Activated T-cell treated with anti-CD3 and anti-CD28 coated beads, Interleukin-2, amount 50 U/mL, for 72 hours (primary cell): Measurements from ENCODE around the gene GPN1. TPM values are rescaled to one million over a fixed set of nuclear protein-coding genes. Genes with fewer than 3 reads are reported as not detected.

Experiments used
- ATAC-seq, 2 donors: fragments of 150-1000 bp; cut with Tn5 transposase; replicated peaks in 1 of 2; 2 replicates each; pipeline ENCODE4 v1.10.0; 2021; ENCODE audit warnings: moderate library complexity in 2 of 2, mild to moderate bottlenecking in 1 of 2
- DNase-seq, 2 donors: peaks; one replicate each; pipeline ENCODE4 v3.0.0; 2021 to 2022; ENCODE audit warnings: mixed read lengths in 1 of 2
- H3K27ac Mint-ChIP-seq: one replicate; pipeline ENCODE4 v1.8.0; 2022; ENCODE audit warnings: mild to moderate bottlenecking, moderate library complexity, mixed read lengths
- H3K27me3 Mint-ChIP-seq: one replicate; pipeline ENCODE4 v1.8.0; 2022; ENCODE audit warnings: low read depth, mixed read lengths
- H3K36me3 Mint-ChIP-seq, 2 donors: one replicate each; pipeline ENCODE4 v1.8.0; 2022; ENCODE audit warnings: mixed read lengths in 2 of 2, mild to moderate bottlenecking in 1 of 2; ENCODE audit not compliant: insufficient read depth in 2 of 2
- H3K4me1 Mint-ChIP-seq: one replicate; pipeline ENCODE4 v1.8.0; 2022; ENCODE audit warnings: low read depth, mixed read lengths
- H3K4me3 Mint-ChIP-seq, 2 donors: one replicate each; pipeline ENCODE4 v1.8.0; 2022; ENCODE audit warnings: mild to moderate bottlenecking in 2 of 2, mixed read lengths in 2 of 2, moderate library complexity in 2 of 2
- H3K9me3 Mint-ChIP-seq, 2 donors: one replicate each; pipeline ENCODE4 v1.8.0; 2022; ENCODE audit warnings: mixed read lengths in 2 of 2
- total RNA-seq, 2 donors: library from RNA; stranded (reverse); gene quantifications; one replicate each; pipeline ENCODE4 v1.2.3, GENCODE V29; 2022

GPN1 gene
- total RNA-seq, 2 donors from 2014 or later, result 43.6 to 45.9 TPM

DNA sequence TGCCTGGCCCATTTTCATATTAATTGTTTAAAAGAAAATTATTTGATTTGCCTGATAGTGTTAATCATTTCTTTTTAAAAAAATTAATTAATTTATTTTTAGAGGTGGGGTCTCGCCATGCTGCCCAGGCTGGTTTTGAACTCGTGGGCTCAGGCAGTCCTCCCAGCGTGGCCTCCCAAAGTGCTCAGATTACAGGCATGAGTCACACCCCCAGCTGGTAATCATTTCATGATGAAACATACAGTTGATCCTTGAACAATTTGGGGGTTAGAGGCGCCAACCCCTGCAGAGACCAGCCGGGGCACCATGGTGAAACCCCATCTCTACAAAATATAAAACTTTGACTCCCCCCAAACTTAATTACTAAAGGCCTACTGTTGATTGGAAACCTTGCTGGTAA, 7.9 kb downstream of the GPN1 start:
- Mint-ChIP-seq H3K27me3 (no peaks in the 10 kb centered on the region), H3K27ac (no peak overlapping the region), H3K4me3 (no peak overlapping the region), H3K36me3 (peaks cover 19 to 44% of the 10 kb centered on the region in 2 donors), H3K9me3 (no peaks in the 10 kb centered on the region), H3K4me1 (peaks cover 34% of the 10 kb centered on the region)
- ATAC-seq, result no peak
- peak; percentile 17 to 37 for DNase-seq

DNA sequence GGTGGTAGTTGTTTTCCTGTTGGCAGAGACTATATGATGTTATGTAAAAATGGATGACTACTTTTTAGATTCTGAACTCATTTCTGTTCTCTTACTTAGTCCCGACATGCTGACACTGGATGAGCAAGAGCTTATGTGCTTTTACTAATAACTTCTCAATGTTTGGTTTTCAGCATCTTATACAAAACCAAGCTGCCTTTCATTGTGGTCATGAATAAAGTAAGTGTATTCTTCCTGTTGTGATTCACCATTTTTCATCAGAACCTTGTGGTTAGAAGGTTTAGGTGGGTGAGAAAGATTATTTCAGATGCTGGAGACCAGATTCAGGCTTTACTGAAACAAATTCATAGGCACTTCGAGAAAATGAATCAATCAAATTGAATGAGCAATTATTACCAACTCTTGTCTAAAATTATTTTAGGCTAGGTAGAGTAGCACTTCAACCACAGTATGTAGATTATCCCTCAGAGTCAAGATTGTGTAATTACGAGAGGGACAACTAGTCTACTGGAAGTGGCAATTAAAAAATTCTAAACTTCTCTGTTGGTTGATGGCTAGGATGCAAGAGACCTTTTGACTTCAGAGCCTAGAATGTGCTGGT, 9.3 kb downstream of the GPN1 start:
- peak overlapping the region; percentile 96 for H3K27ac Mint-ChIP-seq
- H3K27me3 Mint-ChIP-seq, result no peaks in the 10 kb centered on the region
- DNase-seq (peak; percentile 25 to 43), ATAC-seq (peak; percentile 87)
- H3K36me3 Mint-ChIP-seq, result peaks cover 17 to 43% of the 10 kb centered on the region in 2 donors
- H3K4me3 Mint-ChIP-seq, result peak overlapping the region; percentile 70 to 88
- no peaks in the 10 kb centered on the region for H3K9me3 Mint-ChIP-seq
- peaks cover 34% of the 10 kb centered on the region for H3K4me1 Mint-ChIP-seq

DNA sequence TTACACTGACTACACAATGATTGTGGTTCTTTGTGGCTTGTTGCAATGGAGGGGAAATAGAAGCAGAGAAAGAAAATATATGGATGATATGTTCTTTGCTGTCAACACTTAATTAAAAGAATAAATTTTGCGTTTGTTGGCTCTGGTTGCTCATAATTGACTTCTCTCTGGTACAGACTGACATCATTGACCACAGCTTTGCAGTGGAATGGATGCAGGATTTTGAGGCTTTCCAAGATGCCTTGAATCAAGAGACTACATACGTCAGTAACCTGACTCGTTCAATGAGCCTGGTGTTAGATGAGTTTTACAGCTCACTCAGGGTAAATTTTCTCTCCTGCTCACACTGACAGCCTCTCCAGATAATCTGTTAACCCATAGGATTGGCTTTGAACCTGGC, 9.9 kb downstream of the GPN1 start:
- peaks cover 17 to 43% of the 10 kb centered on the region in 2 donors for H3K36me3 Mint-ChIP-seq
- no peaks in the 10 kb centered on the region for H3K27me3 Mint-ChIP-seq
- no peaks in the 10 kb centered on the region for H3K9me3 Mint-ChIP-seq
- peak overlapping the region; percentile 70 to 88 for H3K4me3 Mint-ChIP-seq
- DNase-seq (peak; percentile 44 to 49), ATAC-seq (peak; percentile 57 to 70)
- peak overlapping the region; percentile 96 for H3K27ac Mint-ChIP-seq
- H3K4me1 Mint-ChIP-seq, result peaks cover 34% of the 10 kb centered on the region

DNA sequence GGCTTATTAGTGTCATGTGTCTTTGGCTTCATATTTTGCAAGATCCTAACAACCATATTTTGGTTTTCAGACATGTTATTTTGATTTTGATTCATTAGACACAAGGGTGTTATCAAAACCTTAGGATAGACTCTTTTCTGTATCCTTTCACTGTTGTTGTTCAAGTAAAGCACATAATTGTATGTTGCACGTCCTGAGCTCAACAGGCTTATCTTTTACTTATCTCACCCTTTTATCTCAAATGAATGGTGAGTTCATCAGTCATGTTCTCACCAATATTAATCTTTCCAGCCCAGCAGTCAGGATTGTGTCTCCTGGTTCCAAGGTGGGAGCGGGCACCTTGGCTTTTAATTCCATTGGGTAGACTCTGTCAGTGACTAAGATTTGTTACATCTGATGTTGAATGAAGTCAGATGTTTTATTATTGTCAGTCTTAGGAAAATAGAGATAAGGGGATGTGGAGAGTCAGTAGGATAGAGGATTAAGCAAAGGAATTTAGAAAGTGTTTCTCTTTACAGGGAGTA, 11.9 kb downstream of the GPN1 start:
- no peak overlapping the region for H3K27ac Mint-ChIP-seq
- H3K4me1 Mint-ChIP-seq, result peaks cover 29% of the 10 kb centered on the region
- H3K36me3 Mint-ChIP-seq, result peaks cover 6 to 29% of the 10 kb centered on the region in 2 donors
- H3K4me3 Mint-ChIP-seq, result no peak overlapping the region
- DNase-seq (no peak), ATAC-seq (no peak)
- H3K27me3 Mint-ChIP-seq, result no peaks in the 10 kb centered on the region
- H3K9me3 Mint-ChIP-seq, result no peaks in the 10 kb centered on the region

DNA sequence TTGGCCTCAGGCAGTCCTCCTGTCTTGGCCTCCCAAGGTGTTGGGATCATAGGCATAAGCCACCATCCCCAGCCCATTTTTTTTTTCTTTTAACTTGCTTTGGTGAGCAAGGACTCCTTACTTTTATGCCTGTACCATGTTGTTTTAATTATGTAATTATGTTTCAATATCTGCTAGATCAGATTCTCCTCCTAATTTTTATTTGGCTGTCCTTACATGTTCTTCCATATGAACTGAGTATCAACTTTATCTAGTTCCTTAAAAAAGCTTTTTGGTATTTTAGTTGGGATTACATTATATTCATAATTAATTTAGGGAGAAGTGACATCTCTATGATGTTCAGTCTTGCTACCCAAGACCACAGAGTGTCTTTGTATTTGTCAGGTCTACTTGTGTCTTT, 16.3 kb downstream of the GPN1 start:
- no peaks in the 10 kb centered on the region for H3K9me3 Mint-ChIP-seq
- no peak overlapping the region for H3K4me3 Mint-ChIP-seq
- no peak overlapping the region for H3K27ac Mint-ChIP-seq
- H3K36me3 Mint-ChIP-seq, result peaks cover 1 to 18% of the 10 kb centered on the region in 2 donors
- ATAC-seq, result no peak
- H3K27me3 Mint-ChIP-seq, result no peaks in the 10 kb centered on the region
- H3K4me1 Mint-ChIP-seq, result peaks cover 4% of the 10 kb centered on the region
- DNase-seq, result no peak

DNA sequence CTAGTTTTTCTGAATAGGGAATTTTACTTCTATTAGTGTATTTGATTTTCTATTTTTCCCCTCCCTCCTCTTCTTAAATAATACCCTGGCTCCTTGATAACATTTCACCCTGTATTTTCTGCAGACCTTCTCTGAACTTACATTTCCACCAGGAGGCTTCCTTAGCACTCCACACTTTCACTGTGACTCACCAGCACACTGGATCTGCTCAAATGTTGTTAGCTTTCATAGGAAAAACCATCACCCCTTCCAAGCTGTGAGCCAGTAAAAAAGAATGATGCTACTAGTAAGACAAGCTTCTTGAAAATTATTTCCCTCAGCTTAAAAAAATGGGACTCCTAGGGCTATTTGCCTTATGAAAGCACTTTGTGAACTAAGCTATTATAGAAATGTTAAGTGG, 18.4 kb downstream of the GPN1 start:
- no peak for ATAC-seq
- Mint-ChIP-seq H3K9me3 (no peaks in the 10 kb centered on the region), H3K36me3 (peaks cover 2 to 13% of the 10 kb centered on the region in 2 donors), H3K27me3 (no peaks in the 10 kb centered on the region), H3K4me1 (peaks cover 4% of the 10 kb centered on the region), H3K27ac (peak overlapping the region; percentile 35), H3K4me3 (no peak overlapping the region)
- DNase-seq, result no peak

DNA sequence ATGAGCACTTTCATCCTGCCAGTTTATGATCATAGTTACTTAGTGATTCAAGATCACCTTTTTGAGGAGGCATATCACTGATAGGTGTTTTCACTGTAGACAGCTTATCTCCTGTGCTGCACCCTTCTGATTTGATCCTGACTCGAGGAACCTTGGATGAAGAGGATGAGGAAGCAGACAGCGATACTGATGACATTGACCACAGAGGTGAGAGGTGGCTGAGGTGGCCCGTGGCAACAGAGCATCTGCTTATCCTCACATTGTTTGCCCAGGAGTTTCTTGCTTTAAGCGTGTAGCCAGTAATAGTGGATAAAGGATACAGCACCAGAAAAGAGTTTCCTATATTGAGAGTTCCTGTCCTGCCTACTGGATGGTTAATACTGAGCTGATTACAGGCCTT, 18.9 kb downstream of the GPN1 start:
- ATAC-seq, result no peak
- Mint-ChIP-seq H3K36me3 (peaks cover 1 to 17% of the 10 kb centered on the region in 2 donors), H3K27ac (peak overlapping the region; percentile 19)

DNA sequence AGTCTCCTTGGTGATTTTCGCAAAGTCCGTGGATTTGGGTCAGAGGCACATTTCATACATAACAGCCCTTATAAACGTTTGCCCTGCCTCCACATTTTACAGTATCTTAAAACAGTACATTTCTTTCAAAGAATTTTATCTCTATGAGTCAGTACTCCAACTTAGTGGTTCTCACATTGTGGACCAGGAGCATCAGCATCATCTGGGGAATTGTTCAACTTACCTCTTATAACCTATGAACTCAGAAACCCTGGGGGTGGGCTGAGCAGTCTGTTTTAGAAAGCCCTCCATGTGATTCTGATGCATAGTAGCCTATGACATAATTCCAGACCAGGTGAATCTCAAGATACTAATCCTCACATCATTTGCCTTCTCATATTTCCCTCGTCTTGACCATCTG, 22.2 kb downstream of the GPN1 start:
- ATAC-seq (no peak), DNase-seq (no peak)
- Mint-ChIP-seq H3K4me1 (peaks cover 33% of the 10 kb centered on the region), H3K4me3 (no peak overlapping the region), H3K27ac (no peak overlapping the region), H3K36me3 (peaks cover 6 to 31% of the 10 kb centered on the region in 2 donors), H3K27me3 (no peaks in the 10 kb centered on the region), H3K9me3 (no peaks in the 10 kb centered on the region)

More for the DNA sequence above, 18.9 kb downstream of the GPN1 start:
- H3K27me3 Mint-ChIP-seq, result no peaks in the 10 kb centered on the region
- H3K4me1 Mint-ChIP-seq, result peaks cover 9% of the 10 kb centered on the region
- no peak for DNase-seq
- no peak overlapping the region for H3K4me3 Mint-ChIP-seq
- H3K9me3 Mint-ChIP-seq, result no peaks in the 10 kb centered on the region

DNA sequence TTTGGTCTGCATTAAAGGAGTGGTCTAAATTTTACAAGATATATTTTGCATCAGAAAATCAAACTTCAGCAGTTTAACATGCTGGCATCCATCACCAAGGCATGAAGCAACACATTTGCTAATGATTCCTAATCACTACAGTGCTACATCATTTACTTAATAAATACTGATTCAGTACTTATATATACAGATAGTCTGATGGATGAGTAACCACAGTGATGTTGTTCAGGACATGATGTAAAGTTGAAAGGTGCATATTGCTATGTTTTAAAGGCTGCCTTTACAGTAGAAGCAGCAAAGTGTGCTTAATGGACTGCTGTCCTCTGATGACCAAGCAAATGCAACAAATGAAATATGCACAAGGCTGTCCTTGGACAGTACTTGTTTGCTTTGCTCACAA, 23.5 kb downstream of the GPN1 start:
- peak overlapping the region; percentile 63 for H3K27ac Mint-ChIP-seq
- H3K9me3 Mint-ChIP-seq, result no peaks in the 10 kb centered on the region
- H3K4me3 Mint-ChIP-seq, result peak overlapping the region in 1 of 2 donors; percentile 7
- DNase-seq, result no peak
- peaks cover 6 to 33% of the 10 kb centered on the region in 2 donors for H3K36me3 Mint-ChIP-seq
- H3K27me3 Mint-ChIP-seq, result no peaks in the 10 kb centered on the region
- peaks cover 33% of the 10 kb centered on the region for H3K4me1 Mint-ChIP-seq
- no peak for ATAC-seq

DNA sequence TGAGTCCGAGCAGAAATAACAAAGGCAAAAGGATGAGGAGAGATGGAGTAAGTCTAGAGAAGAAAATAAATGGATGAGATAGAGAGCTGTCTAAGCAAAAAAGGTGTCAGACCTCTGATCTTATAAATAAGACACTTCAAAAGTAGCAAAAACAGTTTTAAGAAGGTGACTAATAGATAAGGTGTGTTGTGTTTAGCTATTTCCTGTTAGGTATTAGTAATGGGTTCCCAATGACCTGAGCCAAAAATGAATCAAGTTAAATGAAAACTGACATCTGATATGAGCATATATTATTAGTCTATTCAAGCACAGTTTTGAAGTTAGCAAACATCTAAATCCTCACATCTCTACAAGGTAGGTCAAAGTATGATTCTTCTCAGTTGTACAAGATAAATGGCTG, 23.9 kb downstream of the GPN1 start:
- Mint-ChIP-seq H3K9me3 (no peaks in the 10 kb centered on the region), H3K4me3 (peak overlapping the region in 1 of 2 donors; percentile 7), H3K36me3 (peaks cover 6 to 29% of the 10 kb centered on the region in 2 donors), H3K4me1 (peaks cover 33% of the 10 kb centered on the region), H3K27ac (peak overlapping the region; percentile 63), H3K27me3 (no peaks in the 10 kb centered on the region)
- no peak for DNase-seq
- peak; percentile 44 to 61 for ATAC-seq

DNA sequence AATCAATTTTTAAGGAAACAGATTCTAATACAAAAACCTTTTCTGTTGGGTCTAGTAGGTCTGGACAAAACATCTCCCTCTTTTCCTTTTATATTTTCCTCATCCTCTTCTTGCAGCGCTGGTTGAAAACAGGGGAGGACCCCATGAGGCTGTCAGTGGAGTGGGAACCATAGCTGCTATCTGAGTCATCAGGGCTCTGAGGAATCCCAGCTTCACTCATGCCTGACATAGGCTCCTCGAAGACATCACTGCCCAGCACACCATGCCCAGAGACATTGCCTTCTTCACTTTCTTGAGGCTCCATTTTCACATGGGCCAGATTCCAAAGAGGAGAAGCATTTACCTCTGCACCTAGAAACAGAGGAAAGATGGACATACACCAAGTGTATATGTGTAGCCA, 24.5 kb downstream of the GPN1 start:
- Mint-ChIP-seq H3K27ac (no peak overlapping the region), H3K9me3 (no peaks in the 10 kb centered on the region), H3K36me3 (peaks cover 6 to 29% of the 10 kb centered on the region in 2 donors), H3K4me1 (peaks cover 33% of the 10 kb centered on the region), H3K27me3 (no peaks in the 10 kb centered on the region), H3K4me3 (no peak overlapping the region)
- DNase-seq, result no peak
- peak; percentile 47 to 61 for ATAC-seq

DNA sequence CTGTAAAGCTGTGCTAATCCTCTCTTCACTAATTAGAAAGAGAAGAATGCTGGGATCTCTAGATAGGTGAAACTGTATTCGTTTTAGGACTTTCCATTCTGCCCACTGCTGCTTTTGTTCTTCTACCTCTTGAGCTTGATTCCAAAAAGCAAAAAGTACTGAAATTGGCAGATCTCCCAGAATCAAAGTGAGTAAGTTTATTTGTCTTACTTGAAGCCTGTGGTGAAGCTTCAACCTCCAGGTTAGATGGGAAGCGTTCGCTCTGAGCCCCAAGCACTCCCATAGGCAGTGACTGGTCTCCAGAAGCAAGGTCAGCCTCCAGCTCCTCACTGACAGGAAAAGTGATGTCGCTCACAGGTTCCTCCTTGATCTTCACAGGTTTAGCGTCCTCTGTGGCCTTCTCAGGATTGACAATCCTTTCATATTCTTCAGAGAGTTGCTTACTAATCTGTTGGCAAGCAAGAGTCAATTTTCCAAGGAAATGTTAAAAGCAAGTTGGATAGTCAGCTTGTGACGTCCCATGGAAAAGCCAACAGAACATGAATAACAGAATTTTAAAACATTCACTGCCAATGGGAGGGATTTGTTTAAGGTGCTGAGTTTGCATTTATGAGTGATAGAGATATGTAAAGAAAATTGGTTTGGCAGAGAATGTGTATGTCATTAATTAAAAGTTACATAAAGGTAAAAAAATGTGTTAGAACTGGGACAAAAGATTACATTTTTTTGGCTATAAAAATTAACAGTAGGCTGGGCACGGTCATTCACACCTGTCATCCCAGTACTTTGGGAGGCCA, 26.5 kb downstream of the GPN1 start:
- Mint-ChIP-seq H3K4me1 (peaks cover 38% of the 10 kb centered on the region), H3K36me3 (peaks cover 10 to 31% of the 10 kb centered on the region in 2 donors), H3K9me3 (no peaks in the 10 kb centered on the region), H3K4me3 (no peak overlapping the region), H3K27ac (peak overlapping the region; percentile 31), H3K27me3 (no peaks in the 10 kb centered on the region)
- DNase-seq, result no peak
- ATAC-seq, result no peak

DNA sequence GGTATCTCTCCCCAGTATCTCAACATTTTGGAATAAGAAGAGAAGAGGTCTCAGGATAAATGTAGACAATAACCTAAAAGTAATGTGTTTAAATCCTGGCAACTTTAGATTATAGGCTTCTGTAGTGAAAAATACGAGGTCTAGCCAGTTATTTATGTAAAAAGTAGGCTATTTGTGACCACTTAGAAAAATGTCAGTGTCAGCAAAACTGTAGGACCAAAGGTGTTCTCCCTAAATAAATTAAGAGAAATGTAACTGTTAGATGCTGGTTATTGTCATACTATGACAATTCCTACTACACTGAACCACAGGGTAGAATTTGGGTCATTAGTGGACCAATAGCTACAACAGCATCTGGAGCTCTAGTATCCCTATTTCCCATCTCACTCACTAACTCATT, 32.5 kb downstream of the GPN1 start:
- Mint-ChIP-seq H3K27me3 (no peaks in the 10 kb centered on the region), H3K4me3 (peak overlapping the region in 1 of 2 donors; percentile 98), H3K9me3 (no peaks in the 10 kb centered on the region), H3K27ac (no peak overlapping the region), H3K4me1 (peaks cover 52% of the 10 kb centered on the region), H3K36me3 (peaks cover 13 to 29% of the 10 kb centered on the region in 2 donors)
- no peak for ATAC-seq
- DNase-seq, result no peak
